Left cardiac atrium (tissue), 4 donors: ENCODE data around the gene TARS3. TPM values are rescaled to one million over a fixed set of nuclear protein-coding genes. Genes with fewer than 3 reads are reported as not detected.
A peak's percentile ranks its signal among the peaks of the same experiment; 100 is the strongest.
"Not testable (repeated sequence)": the region's sequence is repeated elsewhere in the genome, so short reads cannot be mapped to it uniquely, and the experiment has no call there.

Experiments used
- ATAC-seq, 2 donors: fragments of 200-7000 bp; cut with Tn5 transposase; one replicate each; pipeline ENCODE4 v1.9.1; 2020; ENCODE audit warnings: mild to moderate bottlenecking in 2 of 2, moderate library complexity in 2 of 2
- DNase-seq: peaks from one replicate; pipeline ENCODE4 v3.0.0-alpha.2; 2020
- intact Hi-C, 2 donors: fragments of 100-400 bp; cut with DNase I; formaldehyde crosslinking; loops; one replicate each; pipeline versions ENCODE4 v1.14.1 to v1.15.1; 2022 to 2023
- long read RNA-seq: library from polyadenylated mRNA; unstranded; transcript quantifications from one replicate; pipeline ENCODE4 v2.0.0, GENCODE V29; 2021
- total RNA-seq, 2 donors: library from RNA; stranded (reverse); fragmentation: NEBNext Ultra II Directional; extraction: Animal tissue kit (Norgen Biotek cat#: 25700); gene quantifications; one replicate each; pipeline ENCODE4 v1.2.1, GENCODE V29; 2021
- donor health status: DM: no; HTN: yes; CAD: no.
- donor health status: DM: no; HTN: yes; CAD: no; lungs with severe emphysema.
- donor health status: DM: yes; HTN: yes; CAD: no.
- donor health status: Dilated cardiomyopathy.

Gene TARS3
- total RNA-seq, result 10 to 100 TPM; 19.9 to 22.6 TPM
- long read RNA-seq, transcript TARSL2-201 (19 exons, 3,610 nt), result major isoform, 21 of 34 reads
- long read RNA-seq, partial matches to known transcripts, result 7 of 34 reads
- long read RNA-seq, other reads (novel, unspliced or antisense), result 6 of 34 reads

DNA sequence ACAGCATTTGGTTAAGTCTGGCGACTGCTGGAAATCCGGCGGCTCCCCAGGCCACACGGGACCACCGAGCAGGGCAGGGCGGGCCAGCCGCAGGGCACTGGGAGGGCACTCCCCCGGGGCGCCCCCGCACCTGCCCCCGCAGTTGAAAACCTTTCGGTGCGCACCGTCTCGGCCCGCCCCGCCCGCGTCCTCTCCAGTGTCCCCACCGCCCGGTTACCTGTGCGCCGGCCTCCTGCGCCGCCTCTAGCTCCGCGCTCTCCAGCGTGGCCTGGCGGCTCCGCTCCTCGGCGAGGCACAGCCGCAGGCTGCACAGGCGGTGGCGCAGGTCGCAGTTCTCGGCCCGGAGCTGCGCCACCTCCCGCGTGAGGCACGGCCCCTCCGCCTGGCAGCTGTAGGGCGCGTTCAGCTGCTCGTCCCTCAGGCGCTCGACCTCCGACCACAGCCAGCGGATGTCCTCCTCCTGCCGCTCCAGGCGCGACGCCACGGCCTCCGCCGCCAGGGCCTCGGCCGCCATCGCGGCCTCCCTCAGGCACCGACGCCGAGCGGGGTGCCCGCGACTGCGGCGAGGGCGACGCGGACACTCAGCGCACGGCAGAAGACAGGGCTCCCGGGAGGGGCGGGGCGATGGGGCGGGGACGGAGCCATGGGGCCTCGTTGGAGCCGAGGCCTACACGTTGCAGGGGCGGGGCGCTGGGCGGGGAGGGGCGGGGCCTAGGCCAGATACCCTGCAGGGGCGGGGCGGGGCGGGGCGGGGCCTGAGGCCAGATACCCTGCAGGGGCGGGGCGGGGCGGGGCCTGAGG lies at the start of gene TARS3:
Gene TARS3, minus strand, starts transcription at position 600 of the 801 bp plus-strand sequence. Its CDS starts 86 bp downstream, at position 514.
- DNase-seq (peak; percentile 96), ATAC-seq (peak; percentile 99)
- intact Hi-C loops, result no loop called here

DNA sequence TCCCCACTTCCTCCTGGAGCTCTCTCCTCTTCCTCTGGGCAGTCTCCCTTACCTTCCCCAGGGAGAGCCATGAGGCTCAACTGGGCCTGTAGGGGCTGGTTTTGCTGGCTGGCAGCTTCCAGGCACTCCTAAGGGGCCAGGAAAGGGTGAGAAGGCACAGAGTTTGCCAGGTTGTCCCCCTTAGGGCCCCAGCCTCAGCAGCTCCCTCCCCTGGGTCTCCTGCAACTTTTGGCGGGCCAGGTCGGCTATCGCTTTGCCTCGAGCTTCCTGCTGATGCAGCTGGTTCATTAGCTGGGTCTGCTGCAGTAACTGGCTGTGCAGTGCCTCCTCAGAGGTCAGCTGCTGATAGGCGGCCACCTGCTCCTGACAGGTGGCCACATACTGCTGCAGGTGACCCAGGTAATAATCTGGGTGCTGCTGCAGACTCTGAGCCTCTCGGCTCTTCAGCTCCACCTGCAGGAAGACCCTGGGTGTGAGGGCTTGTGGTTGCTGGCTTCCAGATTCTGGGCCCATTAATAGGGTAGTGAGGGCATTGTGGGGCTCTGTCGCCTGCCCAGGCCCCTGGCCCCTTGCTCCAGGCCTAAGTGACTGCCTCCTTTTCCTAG lies 49.3 kb upstream of the TARS3 start:
- DNase-seq (no peak), ATAC-seq (no peak)
- intact Hi-C loops, result no loop called here

DNA sequence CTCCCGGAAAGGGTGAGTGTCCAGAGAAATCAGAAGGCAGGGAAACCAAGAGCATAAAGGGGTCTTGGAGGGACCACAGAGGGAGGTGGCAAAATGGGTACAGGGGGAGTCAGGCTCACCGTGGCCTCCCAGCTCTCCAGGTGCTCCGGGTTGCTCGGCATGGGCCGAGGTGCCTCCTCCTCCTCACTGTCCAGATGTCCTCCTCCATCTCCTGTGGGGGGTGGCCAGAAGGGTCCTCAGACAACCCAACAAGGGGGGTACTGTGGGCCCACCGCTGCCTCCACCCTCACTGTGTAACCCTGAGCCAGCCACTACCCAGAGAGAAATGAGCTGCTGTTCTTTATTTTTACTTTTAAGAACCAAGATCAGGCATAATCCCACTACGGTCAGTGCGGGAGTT lies 48.6 kb upstream of the TARS3 start:
- intact Hi-C loops, result no loop called here
- DNase-seq (no peak), ATAC-seq (no peak)

DNA sequence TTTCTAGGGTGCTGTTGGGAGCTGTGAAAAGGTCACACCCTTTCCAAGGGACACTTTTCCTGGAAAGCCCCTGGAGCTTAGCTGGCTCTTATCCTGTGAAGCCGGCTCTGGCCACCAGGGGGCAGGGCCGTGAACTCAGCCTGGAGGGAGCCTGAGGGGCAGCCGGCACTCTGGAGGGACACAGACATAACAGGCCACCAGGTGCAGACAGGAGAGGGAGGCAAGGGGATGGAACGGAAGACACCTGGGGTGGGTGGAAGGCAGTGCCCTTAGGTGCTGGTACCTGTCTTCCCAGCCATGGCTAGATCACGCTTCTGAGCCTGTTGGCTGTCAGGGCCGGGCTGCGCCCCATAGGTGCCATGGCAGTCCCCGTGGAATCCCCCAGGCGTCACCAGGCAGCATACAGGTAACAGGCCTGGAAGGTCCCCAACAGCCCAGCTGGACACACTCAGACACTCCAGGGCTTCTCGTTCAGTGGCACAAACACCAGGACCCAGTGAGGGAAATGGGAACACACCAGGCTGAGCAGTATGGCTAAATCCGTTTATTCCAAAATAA lies 42.9 kb upstream of the TARS3 start:
- ATAC-seq, DNase-seq, intact Hi-C loops: not testable (repeated sequence)

DNA sequence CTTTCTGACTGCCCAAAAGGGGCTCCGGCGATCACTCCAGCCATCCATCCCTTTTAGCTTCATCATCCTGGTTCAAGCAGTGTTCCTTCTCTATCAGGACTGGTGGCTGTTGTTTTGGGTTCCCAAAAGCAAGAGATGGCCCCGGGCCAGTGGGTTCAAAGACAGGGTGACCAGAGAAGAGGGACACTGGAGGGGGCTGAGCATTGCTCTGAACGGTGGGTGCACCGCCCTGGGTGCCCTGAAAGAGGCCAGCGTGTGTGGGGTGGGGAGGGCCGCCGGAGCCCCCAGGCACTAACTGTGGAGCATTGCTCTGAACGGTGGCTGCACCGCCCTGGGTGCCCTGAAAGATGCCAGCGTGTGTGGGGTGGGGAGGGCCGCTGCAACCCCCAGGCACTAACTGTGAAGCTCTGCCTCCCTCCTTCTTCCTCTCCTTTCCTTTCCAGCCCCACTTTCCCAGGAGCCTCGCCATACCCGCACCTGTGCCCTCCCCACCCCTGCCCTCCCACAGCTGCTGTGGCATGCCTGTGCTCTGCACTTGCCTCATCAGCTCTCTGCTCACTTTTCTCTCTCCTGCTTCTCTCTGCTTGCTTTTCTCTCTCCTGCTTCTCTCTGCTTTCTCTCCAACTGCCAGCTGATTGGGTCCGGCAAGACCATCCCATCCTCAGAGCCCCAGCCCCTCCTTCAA lies 41.6 kb upstream of the TARS3 start:
- intact Hi-C loops, result no loop called here
- no peak for ATAC-seq
- DNase-seq, result no peak

DNA sequence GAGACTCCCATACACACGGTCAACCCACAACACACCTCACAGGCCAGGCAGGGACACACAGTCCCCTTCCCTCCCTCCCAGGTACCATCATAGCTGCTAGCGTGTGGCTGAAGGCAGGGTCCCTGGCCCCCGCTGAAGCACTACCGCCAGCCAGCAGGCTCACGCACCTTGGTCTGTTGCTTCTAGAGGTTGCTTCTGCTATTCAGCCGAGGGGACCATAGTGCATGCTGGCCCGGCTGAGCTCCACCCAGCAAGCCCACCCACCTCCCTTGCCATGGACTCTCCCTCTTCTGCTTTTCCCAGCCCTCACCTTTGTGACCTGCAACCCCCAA lies 41.0 kb upstream of the TARS3 start:
- DNase-seq, intact Hi-C loops, ATAC-seq: not testable (repeated sequence)

DNA sequence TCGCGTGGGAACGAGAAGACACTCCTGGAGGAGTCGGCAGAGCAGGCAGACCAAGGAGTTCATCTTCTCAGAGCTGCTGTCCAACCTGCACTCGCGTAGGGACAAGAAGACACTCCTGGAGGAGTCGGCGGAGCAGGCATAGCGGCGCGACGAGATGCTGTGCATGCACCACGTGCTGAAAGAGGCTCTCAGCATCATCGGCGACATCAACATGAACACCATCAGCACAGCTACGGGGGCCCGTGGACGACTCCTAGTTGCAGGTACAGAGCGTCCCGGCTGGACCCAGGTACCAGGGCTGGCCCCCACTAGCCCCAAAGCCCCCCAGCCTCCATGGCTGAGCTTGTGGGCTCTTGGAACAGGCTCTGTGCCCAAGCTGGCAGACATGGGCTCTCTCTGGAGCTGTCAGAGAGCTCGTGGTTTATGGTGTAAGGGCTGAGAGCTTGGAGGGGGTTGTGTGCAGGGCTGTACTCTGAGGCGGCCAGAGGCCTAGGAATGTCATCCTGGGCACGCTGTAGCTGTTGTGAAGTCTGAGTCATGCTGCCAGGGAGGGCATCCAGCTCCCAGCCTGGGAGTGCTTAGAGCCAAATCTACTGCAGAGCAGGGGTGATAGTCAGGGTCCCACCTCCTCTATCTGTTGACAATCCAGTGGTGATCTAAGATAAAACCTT lies 40.5 kb upstream of the TARS3 start:
- intact Hi-C loops, DNase-seq: not testable (repeated sequence)
- ATAC-seq, result peak; percentile 74 to 75

DNA sequence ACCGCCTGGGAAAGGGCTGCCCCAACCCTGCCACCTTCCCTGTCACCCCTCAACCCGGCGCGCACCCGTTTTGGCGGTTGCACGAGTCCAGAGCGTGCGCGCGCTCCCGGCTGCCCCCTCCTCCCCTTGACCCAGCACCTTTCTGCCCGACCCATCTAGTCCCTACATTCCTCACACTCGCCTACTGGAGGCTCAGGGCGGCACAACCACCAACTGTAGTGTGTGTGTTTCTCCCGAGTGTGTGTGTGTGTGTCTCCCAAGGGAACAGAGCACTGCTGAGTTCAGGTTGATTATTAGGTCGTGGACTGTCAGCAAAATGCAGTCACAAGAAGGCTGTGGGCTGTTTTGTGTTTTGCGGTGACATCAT lies 22.4 kb upstream of the TARS3 start:
- DNase-seq, intact Hi-C loops: not testable (repeated sequence)
- peak; percentile 20 to 35 for ATAC-seq

DNA sequence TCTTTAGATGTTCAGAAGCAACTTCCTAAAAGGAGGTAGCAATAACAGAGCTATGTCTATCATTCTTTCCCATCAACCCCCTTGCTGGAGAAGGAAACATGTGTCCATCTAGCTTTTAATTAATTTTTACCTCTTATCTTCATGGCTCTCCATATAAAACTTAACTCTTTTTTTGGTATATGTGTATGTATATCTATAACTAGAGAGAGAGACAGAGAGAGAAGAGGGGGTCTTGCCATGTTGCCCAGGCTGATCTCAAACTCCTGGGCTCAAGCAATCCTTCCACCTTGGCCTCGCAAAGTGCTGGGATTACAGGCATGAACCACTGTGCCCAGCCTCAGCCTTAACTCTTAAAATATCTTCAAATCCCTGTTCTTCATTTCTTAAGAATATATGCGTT lies 10.6 kb upstream of the TARS3 start:
- DNase-seq, ATAC-seq, intact Hi-C loops: not testable (repeated sequence)

DNA sequence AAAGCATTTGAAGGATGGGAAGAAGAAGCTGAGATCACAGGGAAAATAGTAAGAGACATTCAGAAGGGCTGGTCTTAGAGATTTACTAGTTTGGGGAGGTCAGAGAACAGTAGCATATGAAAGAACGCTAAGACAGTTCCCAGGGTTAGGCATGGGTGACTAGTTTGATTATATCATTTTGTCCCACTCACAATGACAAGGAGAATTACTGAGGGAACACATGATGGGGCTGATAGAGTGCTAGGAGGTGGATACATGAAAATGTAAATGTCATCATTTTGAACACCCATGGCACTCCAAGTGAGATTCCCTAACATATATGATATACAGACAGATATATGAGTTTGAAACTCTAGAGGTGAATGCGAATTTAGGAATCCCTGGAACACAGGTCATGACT lies 9.3 kb upstream of the TARS3 start:
- intact Hi-C loops, result no loop called here
- DNase-seq (no peak), ATAC-seq (no peak)

DNA sequence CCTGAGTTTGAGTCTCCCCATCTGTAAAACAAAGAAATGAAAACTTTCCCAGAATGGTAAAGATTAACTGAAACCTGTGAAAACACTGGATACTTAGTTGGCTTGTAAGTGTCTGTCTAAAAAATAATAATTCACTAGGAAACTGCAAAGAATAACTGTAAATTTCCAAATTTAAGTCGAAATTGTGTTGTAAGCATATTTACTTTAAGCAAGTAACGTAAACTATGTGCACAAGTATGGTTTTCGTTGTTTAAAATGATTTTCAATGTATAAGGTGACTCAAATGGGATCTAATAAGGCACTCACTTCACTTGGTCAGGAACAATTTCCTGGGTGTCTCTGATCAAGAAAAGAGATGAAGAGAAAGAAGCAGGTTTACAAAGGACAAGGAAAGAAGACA lies 8.5 kb upstream of the TARS3 start:
- ATAC-seq, result no peak
- no peak for DNase-seq
- intact Hi-C loops, result no loop called here

DNA sequence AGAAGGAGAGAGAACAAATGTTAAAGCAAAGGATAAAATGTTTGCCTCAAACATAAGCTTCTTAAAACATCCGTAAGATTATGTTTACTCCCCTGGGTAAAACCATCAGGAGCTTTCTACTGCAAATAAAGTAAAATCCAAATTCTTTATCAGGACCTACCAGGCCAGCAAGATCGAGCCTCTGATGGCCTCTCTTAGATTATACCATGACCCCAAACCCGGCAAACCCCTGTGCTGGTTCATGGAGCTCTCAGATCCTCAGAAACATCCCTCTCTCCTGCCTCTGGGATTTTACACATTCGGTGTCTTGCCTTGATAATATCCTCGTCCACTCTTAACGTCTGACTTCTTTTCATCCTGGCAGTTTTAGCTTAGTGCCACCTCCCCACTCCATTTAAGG lies 7.5 kb upstream of the TARS3 start:
- DNase-seq (no peak), ATAC-seq (no peak)
- intact Hi-C loops, result no loop called here

DNA sequence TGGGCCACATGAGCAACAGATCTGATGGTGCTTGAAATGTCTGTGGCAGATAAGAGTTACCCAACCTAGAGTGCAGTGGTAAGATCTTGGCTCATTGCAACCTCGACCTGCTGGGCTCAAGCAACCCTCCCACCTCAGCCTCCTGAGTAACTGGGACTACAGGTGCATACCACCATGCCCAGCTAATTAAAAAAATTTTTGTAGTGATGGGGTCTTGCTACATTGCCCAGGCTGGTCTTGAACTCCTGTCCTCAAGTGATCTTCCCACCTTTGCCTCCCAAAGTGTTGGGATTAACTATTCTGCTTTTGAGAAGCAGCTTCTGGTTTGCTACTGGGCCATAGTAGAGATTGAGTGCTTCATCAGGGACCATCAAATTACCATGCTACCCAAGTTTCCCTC lies 2.9 kb upstream of the TARS3 start:
- intact Hi-C loops, result no loop called here
- ATAC-seq (no peak), DNase-seq (no peak)

DNA sequence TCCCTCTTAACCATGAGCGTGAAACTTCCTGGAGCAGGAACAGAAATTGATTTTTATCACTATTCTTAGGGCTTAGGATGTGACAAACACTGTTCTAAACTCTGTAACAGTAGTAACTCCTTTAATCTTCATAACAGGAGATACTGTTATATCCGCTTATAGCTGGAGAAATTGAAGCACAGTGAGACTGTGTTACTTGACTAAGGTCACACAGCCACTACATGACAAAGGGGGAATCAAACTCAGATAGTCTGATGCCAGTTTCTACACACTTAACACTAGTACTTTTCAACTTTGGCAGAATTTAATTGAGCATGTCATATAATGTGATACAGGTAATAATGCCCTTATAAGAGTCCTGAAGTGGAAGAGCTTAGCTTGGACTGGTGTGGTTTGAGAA lies 800 bp upstream of the TARS3 start:
- DNase-seq (no peak), ATAC-seq (no peak)
- intact Hi-C loops, result no loop called here

DNA sequence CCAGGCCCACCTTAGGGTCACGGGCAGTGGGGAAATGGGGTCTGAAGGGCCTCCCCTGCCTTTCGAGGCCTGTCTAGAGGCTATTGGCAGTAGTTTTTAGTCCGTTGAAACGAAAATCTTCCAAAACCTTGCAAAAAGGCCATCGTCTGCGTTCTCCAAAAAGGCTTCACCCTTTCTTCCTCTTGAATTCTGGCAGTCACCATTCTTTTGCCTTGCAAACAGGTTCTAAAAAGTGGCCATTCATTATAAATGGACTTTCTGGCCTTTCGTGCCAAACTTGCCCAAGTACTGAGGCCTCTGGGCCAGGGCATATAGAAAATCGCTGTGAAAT lies 367 bp upstream of the TARS3 start:
- intact Hi-C loops, result no loop called here
- no peak for ATAC-seq
- no peak for DNase-seq

DNA sequence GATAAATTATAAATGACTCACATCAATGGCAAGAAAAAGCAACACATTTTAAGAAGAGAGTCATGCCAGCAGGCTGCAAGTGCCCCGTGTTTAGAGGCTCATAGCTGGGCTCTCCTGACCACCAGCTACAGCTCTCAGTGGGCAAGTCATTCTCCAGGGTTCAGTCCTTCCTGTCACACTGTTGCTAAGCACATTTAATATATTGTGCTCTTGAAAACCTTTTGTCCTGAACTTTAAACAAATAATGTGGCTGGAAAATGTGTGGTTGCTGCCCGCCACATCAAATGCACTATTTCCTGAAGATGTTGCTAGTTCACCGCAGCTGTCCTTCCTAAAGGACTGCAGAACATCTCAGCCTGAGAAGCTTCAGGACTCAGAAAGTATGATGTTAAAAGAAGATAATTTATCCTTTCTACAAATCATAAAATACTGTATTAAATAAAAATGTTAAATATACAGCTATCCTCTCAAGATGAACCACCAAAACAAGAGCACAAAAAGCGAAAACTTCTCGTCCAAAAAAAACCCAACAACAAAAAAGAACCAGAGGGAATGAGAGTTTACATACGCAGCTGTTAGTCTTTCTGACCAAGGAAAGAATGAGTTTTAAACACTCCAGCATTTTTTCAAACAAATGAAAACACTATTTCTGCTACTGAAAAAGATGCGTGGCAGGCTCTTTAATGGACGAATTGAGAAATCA lies 951 bp downstream of the TARS3 start:
- intact Hi-C loops, result no loop called here
- no peak for ATAC-seq
- no peak for DNase-seq

DNA sequence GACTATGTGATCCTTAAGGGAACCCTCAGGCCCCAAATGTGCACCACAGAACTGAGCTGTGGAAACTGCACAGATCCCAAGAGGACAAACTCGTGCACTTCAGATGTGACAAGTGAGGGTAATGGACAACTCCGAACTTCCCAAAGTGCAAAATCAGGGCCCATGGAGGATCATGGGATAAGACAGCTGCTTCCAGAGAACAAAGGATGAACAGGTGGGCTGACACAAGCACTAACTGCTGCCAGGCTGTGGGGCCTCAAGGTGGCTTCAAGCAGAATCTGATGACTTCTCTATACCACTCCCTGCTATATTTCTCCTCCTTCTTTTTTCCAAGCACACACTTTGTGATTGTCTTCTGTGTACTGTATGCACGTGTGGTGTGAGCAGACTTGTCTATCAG lies 5.4 kb downstream of the TARS3 start:
- intact Hi-C loops, result no loop called here
- DNase-seq, result no peak
- no peak for ATAC-seq

DNA sequence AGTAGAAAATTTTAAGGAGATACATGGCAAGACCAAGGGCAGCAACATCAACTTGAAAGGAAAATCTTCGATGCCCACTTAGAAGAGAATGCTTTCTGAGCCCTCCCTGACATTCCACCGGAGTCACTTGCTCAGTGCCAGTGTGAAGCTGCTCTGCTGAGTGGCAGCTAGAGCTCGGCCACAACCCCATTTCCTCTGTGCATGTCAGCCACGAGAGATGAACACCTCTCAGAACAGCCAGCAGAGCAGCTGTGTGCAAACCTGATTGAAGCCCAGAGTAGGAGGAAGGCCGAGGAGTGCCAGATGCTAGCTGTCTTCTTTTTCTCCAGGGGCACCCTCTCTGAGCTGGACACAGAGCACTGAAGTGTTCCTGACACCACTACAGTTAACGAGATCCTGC lies 12.2 kb downstream of the TARS3 start:
- ATAC-seq, result no peak
- no peak for DNase-seq
- intact Hi-C loops, result no loop called here

DNA sequence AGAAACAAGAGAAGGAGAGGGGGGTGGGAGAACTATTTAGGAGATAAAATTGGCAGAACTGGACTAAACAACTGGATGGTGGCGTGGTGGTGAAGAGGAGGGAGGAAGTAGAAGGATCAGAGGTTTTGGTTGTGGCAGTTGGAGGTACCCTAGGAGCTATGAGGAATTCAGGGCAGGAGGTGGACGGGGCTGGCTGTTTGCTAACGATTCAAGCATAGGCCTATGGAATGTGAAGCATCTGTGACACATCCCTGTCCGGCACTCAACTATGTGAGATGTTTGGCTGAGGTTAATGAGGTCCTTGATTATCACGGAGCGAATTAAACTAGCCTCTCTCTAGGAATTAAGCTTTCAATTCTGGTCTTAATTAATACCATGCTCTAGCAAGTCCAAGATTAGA lies 13.5 kb downstream of the TARS3 start:
- intact Hi-C loops, result no loop called here
- ATAC-seq, result peak in 1 of 2 donors; percentile 77
- no peak for DNase-seq
